ENCODE results near the gene ANKRD33.

DNA sequence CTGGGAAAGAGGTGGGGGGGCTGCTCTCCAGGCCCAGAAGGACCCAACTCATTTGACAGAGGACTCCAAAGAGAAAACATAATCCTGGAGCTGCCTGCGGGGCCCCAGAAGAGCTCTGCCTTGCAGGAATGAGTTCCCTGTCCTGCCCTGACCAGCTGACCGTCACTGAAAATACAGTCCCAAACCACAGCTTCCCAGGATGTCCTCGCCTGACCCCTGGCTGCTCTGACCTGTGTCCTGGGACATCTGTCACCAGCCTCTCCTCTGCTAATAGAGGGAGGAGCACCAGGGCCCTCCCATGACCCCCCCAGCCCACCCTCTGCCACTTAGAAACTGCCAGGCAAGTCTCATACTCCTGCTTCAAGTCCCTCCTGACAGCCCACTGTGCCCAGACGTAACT lies 49.1 kb upstream of the ANKRD33 start:
- TF ChIP-seq CTCF (IDR thresholded peaks at IDR 0.05), result no peak
- no peak for TF ChIP-seq POLR2A (IDR thresholded peaks at IDR 0.05)

All from tibial nerve (tissue), 3 donors.